Tibial nerve (tissue), 3 donors: ENCODE measurements around the gene CPSF6.

ENCODE experiments used
- POLR2A ChIP-seq, 2 donors: fragments of 450-650 bp; IDR thresholded peaks; one replicate each; pipeline ENCODE4 v1.6.1; 2017; ENCODE audit warnings: antibody characterized with exemption in 2 of 2, mild to moderate bottlenecking in 2 of 2, moderate library complexity in 2 of 2
- TF ChIP-seq, protein P1 (sequence below), 5 experiments: fragments of 200-600 bp in 3 of 5; fragments of 450-650 bp in 2 of 5; sonication (generic) in 3 of 5; IDR thresholded peaks; one replicate each; pipeline ENCODE4 v1.5.1; 2016 to 2019; ENCODE audit warnings: antibody characterized with exemption in 5 of 5, mild to moderate bottlenecking in 3 of 5, moderate library complexity in 2 of 5

DNA sequence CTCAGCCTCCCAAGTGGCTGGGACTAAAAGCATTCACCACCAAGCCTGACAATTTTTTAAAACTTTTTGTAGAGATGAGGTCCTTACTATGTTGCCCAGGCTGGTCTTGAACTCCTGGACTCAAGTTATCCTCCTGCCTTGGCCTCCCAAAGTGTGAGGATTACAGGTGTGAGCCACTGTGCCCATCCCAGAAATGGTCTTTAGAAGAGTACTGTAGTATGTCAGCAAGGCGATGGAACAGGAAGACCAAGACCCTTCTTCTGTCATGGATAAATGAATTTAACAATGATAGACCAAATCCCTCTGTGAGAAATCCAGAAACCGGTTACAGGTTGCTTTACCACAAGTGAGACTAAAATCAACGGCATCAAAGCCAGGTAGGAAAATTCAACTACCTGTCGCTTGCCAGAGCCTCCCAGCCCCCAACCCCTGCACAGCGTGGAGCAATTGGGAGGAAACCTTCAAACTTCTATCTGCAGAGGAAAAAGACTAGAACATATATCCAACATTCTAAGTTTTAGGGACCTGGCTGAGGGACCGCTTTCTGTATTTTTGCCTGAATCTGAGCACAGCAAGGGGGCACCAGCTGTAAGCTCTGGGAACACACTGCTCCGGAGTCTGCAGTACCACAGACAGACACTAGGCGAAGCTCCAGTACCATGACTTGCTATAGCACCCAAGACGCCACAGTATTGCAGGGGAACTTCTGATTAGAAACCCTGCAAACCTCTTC is 51.3 kb downstream of the CPSF6 start:
- no peak for TF ChIP-seq POLR2A (IDR thresholded peaks at IDR 0.05)
- TF ChIP-seq, protein P1, sequence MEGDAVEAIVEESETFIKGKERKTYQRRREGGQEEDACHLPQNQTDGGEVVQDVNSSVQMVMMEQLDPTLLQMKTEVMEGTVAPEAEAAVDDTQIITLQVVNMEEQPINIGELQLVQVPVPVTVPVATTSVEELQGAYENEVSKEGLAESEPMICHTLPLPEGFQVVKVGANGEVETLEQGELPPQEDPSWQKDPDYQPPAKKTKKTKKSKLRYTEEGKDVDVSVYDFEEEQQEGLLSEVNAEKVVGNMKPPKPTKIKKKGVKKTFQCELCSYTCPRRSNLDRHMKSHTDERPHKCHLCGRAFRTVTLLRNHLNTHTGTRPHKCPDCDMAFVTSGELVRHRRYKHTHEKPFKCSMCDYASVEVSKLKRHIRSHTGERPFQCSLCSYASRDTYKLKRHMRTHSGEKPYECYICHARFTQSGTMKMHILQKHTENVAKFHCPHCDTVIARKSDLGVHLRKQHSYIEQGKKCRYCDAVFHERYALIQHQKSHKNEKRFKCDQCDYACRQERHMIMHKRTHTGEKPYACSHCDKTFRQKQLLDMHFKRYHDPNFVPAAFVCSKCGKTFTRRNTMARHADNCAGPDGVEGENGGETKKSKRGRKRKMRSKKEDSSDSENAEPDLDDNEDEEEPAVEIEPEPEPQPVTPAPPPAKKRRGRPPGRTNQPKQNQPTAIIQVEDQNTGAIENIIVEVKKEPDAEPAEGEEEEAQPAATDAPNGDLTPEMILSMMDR (IDR thresholded peaks at IDR 0.05): peak; percentile 71 to 91 (median 79)
